Stimulated activated CD4-positive, alpha-beta T cell treated with anti-CD3 and anti-CD28 coated beads, Interleukin-15, amount 100 ng/mL, for 1 hour (primary cell): ENCODE data around the gene GSTA5.
"Not testable (repeated sequence)": the region's sequence is repeated elsewhere in the genome, so short reads cannot be mapped to it uniquely, and the experiment has no call there.

Experiments used
- DNase-seq, 2 donors: peaks; one replicate each; pipeline ENCODE4 v3.0.0-alpha.2; 2020; ENCODE audit warnings: low read depth in 1 of 2, low spot score in 1 of 2

Gene GSTA5

DNA sequence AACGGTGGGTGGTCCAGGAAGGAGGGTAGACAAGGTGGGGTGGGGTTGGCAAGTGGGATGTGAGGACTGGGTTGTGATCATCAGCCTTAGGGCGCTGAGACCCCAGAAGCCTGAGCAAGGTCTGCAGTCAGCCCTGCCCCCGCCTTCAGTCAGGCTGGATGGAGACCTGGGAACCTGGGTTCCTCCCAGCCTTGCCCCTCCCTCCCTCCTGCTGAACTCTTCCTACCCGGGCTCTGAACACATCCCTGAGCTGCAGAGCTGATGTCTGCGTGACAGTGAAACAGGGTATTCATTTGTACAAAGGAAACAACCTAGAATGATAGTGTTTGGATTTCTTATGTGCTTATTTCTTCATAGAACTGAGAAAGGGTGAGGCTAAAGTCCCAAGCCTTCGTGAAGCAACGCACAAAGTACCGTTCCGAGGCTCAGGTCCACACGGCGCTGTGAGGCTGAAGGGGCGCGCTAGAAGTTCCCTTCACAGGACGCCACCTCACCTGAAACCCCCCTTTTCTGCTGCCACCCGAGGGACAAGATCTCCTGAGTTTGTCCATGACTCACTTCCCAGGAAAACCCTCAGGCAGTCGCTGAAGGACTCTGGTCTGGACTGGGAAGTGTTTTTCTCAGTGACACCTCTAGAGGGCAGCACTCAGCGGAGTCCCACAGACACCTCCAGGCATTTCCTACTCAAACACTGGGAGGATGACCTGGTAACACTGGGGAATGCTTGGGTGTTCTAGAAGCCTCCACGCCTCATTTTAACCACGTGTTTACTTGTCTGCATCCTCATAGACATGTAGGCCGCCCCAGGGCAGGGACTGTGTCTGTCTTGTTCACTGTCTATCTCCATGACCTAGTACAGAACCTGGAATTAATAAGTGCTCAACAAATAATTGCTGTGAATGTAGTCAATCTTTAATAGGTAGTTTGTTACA lies 1.2 kb downstream of the GSTA5 start:
- DNase-seq = no peak

DNA sequence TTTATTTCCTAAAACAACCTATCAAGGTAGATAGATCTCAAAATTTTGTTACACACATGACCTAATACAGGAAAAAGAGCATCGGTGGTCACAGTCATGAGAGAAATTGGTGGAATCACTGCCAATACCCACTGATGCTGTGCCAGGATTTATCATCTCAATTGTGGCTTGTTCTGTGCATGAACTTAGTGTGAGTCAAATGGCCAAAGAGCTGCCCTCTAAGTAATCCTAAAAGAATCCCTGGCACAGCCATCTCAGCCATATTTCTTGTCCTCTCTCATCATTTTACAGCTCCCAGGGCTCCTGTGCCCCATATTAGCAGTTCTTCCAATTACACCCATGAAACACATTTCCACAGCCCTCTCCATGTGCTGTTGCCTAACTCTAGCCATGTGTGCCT lies 6.1 kb downstream of the GSTA5 start:
- no peak for DNase-seq

DNA sequence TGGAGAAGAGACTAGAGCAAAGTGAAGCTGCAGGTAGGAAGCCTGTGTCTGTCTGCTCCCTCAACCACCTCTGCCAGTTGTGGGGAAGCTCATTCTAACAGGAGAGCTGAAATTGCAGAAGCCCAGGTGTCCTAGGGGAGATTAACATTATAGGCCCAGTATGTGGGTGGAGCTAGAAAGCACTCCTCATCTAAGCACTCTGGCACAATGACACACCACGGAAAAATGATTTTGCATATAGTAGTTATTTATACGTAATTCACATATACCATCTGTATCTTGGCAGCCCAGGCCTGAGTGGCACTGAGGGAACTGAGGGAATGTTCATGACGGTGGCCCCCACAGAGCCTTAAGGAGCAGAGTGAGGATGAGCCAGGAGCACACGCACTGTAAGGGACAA lies 9.7 kb downstream of the GSTA5 start:
- not testable (repeated sequence) for DNase-seq

DNA sequence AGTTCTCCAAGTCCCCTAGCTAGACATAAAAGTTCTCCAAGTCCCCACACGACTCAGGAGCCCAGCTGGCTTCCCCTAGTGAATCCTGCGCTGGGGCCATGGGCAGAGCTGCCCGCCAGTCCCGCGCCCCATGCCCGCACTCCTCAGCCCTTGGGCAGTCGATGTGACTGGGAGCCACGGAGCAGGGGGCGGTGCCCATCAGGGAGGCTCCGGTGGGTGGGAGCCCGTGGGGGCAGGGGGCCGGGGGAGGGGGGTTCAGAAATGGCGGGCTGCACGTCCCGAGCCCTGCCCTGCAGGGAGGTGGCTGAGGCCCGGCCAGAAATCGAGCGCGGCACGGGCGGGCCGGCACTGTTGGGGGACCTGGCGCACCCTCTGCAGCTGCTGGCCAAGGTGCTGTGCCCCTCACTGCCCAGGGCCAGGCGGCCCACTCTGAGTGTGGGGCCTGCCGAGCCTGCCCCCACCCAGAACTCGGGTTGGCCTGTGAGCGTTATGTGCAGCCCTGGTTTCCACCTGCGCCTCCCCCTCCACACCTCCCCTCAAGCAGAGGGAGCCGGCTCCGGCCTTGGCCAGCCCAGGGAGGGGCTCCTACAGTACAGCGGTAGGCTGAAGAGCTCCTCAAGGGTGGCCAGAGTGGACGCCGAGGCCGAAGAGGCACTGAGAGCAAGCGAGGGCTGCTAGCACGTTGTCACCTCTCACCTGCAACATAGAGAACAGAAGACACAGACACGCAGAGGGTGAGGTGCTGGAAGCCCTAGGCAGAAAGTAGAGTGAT lies 11.4 kb downstream of the GSTA5 start:
- DNase-seq = no peak

DNA sequence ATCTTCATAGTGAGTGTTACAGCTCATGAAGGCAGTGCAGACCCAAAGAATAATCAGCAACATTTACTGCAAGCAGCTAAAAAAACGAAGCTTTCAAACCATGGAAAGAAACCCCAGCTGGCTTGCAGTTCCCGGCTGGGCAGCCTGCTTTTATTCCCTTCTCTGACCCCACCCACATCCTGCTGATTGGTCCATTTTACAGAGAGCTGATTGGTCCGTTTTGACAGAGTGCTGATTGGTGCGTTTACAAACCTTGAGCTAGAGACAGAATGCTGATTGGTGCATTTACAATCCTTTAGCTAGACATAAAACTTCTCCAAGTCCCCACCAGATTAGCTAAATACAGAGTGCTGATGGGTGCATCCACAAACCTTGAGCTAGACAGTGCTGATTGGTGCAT lies 12.0 kb downstream of the GSTA5 start:
- DNase-seq = not testable (repeated sequence)

DNA sequence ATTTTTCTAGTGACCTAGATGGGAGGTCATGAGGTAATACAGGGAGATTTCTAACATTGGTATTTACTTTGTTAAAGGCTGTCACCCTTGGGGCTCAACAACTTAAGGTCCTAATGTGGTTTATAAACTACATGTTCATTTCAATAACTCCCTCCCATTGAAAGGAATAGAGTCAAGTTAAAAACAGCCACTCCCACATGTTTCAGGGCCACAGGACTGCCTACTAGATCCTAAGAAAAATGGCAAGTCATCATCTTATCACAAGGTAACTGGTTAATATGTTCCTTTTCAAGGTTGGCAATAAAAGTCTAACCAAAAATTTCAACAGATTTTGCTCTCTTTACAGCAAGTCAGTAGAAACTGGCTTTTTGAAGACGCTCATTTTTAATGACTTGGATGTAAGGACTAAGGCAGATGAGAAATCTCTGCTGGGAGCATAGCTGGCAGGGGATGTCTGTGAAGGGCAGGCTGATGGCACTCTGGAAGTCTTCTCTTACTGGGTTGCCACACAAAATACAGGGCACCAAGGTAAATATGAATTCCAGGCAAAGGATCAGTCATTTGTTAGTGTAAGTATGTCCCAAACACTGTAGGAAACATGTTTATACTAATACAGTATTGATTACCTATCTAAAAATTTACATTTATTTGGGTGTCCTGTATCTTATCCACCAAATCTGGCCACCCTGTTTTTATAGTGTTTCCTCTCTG lies 13.4 kb downstream of the GSTA5 start:
- not testable (repeated sequence) for DNase-seq

DNA sequence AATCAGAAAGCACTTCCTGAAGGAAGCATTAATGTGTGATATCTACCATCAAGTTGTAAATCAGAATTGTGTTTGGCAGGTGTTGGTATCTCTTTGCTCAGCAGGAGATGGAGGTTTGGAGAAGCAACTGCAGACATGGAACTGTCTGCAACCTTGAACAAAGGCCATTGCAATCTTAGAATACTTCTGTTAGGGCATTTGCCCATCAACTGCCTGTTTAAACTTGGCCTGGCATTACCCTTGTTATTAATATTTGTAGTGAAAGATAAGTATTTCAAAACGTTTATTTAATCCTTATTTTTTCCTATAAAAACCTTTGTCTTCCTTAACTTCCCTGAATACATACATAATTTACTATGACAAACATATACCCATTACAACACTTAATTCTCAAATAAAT lies 14.1 kb downstream of the GSTA5 start:
- DNase-seq = no peak

DNA sequence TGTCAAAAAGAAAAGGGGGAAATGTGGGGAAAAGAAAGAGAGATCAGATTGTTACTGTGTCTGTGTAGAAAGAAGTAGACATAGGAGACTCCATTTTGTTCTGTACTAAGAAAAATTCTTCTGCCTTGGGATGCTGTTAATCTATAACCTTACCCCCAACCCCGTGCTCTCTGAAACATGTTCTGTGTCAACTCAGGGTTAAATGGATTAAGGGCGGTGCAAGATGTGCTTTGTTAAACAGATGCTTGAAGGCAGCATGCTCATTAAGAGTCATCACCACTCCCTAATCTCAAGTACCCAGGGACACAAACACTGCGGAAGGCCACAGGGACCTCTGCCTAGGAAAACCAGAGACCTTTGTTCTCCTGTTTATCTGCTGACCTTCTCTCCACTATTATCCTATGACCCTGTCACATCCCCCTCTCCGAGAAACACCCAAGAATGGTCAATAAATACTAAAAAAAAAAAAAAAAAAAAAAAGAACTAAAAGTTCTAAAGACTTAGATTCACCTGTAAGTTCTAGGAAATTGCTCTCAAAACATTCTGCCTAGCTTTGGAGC lies 14.6 kb downstream of the GSTA5 start:
- not testable (repeated sequence) for DNase-seq

DNA sequence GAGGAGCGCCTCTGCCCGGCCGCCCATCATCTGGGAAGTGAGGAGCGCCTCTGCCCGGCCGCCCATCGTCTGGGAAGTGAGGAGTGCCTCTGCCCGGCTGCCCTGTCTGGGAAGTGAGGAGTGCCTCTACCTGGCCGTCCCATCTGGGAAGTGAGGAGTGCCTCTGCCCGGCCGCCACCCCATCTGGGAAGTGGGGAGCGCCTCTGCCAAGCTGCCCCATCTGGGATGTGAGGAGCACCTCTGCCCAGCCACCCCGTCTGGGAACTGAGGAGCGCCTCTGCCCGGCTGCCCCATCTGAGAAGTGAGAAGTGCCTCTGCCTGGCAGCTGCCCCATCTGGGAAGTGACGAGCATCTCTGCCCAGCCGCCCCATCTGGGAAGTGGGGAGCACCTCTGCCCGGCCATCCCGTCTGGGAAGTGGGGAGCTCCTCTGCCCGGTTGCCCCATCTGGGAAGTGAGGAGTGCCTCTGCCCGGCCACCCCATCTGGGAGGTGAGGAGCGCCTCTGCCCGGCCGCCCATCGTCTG lies 15.3 kb downstream of the GSTA5 start:
- DNase-seq = not testable (repeated sequence)

DNA sequence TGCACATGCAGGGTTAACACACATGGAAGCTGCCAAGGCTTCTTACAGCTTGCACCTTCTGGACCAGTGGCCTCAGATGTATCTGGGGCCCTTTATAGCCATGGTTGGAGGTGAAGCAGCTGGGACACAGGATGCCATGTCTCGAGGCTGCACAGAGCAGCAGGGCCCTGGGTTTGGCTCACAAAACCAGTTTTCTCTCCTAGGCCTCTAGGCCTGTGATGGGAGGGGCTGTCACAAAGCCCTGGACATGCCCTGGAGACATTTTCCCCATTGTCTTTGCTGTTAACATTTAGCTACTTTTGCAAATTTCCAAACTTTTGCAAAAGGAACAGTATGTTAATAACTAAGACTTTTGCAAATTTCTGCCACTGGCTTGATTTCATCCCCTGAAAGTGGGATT lies 18.8 kb downstream of the GSTA5 start:
- no peak for DNase-seq

DNA sequence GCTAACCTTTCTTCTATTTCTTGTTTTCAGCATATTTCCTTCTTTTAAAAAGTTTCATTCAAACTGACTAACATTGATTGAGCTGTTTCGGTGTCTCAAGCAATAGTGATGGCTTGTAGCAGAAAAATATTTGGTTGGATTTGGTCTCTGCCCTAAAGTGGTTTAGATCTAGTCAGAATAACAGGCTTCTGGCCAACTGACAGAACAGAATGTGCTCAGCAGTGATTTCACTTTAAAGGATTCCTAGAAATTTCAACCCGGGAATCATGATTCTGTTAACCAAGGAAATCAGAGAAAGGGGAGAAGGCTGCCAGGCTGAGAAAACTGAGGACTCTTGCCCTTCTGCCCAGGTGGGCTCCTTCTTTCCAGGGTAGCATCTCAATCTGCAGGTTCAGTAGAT lies 20.4 kb downstream of the GSTA5 start:
- no peak for DNase-seq

DNA sequence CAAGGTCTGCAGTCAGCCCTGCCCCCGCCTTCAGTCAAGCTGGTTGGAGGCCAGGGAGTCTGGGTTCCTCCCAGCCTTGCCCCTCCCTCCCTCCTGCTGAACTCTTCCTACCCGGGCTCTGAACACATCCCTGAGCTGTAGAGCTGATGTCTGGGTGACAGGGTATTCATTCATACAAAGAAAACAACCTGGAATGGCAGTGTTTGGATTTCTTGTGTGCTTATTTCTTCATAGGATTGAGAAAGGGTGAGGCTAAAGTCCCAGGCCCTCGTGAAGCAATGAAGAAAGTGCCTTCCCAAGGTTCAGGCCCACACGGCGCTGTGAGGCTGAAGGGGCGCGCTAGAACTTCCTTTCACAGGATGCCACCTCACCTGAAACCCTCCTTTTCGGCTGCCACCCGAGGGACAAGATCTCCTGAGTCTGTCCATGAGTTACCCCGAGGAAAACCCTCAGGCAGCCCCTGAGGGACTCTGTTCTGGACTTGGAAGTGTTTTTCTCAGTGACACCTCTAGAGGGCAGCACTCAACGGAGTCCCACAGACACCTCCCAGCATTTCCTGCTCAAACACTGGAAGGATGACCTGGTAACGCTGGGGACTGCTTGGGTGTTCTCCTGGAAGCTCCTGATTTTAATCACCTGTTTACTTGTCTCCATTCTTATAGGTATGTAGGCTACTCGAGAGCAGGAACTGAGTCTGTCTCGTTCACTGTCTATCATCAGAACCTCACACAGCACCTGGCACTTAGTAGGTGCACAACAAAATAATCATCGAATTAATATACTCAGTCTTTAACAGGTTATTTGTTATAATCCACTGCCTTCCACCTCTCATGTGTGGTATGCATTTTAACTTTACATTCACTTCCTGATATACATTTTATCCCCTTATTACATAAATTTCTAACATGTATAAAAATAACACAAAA lies 25.2 kb downstream of the GSTA5 start:
- no peak for DNase-seq

DNA sequence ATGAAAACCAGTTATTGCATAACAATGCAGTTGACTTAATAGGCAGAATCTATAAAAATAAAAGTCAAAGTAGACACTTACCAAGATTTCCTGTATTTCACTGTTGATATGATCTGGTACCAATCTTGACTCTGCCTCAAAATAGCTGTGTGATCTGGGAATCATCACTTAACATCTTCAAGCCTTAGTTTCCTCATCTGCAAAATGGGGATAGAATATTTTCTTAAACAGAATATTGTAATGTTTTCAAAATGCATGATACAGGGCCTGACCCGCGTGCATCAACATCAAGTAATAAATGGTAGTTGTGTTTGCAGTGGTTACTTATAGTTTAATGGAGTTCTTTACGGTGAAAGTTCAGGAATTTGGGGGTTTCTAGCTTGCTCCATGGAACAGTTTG lies 26.1 kb downstream of the GSTA5 start:
- not testable (repeated sequence) for DNase-seq

DNA sequence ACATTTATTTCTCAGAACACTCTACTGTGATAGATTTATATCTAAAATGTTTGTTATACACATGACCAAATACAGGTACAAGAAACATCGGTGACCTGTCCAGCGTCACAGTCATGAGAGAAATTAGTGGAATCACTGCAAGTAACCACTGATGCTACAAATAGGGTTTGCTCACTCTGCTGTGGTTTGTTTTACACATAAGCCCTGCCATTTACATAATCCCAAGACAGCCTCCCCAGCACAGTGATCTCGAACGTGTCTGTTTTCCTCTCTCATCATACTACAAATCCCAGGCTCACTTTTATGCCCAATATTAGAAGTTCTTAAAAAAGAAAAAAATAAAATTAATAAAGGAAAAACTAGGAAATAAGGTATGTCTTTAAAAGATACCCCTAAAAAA lies 30.8 kb downstream of the GSTA5 start:
- DNase-seq = not testable (repeated sequence)

DNA sequence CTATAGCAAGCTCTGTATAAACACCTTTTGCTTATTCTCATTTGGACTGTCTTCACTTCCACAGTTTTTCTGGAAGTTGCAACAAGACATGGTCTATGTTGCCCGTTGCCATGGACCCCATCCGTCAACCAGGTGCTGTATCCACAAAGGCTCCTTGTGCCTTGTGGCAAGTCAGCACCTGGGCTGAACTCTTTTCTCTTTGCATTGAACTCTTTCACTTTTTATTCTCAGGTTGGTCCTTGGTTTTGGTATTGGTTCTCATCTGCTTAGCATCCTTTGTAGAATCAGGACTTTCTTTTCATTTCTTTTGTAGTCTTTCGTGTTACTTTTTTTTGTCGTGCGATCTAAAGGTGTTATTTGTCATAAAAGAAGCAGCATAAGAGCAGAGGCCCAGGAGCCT lies 32.0 kb downstream of the GSTA5 start:
- no peak for DNase-seq

DNA sequence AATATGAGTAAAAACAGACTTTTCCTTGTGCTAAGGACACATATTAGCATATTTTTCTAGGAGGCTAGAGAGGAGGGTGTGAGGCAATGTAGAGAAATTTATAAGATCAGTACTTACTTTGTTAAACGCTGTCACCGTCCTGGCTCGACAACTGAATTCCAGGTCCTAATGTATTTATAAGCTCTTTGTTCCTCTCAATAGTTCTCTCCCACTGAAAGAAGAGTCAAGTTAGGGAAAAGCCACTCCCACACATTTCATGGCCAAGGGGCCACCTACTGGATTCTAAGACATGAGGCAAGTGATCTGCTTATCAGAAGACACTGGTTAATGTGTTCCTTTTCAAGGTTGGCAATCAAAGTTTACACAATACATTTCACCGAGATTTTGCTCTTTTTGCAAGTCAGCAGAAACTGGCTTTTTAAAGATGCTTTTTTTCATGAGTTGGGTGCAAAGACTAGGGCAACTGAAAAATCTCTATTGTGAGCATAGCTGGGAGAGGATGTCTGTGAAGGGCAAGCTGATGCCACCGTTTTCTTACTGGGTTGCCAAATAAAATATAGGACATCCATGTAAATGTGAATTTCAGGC lies 36.9 kb downstream of the GSTA5 start, which contains the start of gene GSTA1:
GSTA1 (minus strand) TSS at position 149 of the 588 bp plus-strand sequence. CDS start 4,549 bp downstream, outside the sequence.
- not testable (repeated sequence) for DNase-seq

DNA sequence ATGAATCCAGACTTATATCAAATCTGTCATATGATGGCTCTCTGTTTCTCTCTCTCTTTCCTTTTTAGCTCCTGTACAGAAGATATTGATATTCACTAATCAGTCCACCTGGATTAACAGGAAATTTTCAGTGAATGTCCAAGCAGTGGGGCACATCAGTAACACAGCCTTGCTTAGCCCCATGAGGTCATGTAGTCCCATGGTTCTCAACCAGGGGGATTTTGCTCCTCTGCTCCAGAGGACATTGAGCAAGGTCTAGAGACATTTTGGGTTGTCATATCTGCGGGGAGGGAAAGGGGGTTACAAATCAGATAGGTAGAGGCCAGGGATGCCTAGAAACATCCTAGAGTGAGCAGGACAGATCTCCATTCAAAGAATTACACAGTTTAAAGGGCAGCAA lies 37.8 kb downstream of the GSTA5 start:
- no peak for DNase-seq

DNA sequence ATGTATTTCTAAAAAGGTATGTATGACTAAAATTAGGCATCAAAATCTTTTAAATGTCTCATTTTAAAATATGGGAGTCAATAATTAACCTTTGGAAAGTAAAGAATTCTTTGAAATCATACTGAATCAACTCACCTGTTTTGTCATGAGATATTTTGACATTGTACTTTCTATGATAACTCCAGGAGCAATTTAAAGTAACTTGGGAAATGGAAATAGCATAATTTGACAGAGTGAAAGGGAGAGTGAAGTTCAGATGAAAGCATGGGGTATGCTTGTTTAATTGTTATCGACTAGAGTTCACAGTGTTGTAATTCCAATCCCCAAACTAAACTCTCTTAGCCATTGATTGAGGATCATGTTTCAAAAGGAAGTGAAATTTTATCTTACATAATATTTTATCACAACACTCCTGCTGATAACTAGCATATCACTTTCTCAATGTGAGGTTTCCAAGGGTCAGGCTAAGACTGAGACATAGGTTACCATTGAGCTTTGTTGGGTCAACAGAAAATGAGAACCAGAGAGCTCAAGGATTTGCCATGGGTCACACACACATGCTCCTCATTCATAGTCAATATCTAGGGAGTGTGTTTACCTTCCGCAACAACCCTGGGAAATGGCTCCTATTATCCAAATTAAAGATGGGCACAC lies 39.3 kb downstream of the GSTA5 start:
- DNase-seq = no peak

DNA sequence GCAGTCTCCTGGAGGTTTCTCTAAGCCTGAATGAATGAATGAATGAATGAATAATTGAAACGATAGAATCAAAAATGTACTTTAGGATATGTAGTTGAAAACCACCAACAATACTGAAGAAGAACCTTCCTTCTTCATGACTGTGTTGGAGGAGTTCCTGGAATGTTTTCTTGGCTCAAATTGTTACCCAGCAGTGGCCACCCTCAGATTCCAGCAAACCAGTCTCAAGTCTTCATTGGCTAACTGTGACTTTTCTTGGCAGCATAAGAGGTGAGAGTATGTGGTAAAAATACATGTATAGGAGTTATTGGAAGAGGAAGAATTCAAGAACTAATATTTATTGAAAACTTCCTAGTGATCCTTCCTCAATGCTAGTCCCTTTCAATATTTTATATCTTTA lies 41.3 kb downstream of the GSTA5 start:
- not testable (repeated sequence) for DNase-seq
